NOMO-1 treated with DMSO at 0.1 percent for 48 hours (cell line): ENCODE results near the gene PPP1CA.

Experiments used
- DNase-seq: peaks from one replicate; lab custom pipeline; 2025; ENCODE audit not compliant: unreplicated experiment; lab: John Stamatoyannopoulos, UW

PPP1CA gene

DNA sequence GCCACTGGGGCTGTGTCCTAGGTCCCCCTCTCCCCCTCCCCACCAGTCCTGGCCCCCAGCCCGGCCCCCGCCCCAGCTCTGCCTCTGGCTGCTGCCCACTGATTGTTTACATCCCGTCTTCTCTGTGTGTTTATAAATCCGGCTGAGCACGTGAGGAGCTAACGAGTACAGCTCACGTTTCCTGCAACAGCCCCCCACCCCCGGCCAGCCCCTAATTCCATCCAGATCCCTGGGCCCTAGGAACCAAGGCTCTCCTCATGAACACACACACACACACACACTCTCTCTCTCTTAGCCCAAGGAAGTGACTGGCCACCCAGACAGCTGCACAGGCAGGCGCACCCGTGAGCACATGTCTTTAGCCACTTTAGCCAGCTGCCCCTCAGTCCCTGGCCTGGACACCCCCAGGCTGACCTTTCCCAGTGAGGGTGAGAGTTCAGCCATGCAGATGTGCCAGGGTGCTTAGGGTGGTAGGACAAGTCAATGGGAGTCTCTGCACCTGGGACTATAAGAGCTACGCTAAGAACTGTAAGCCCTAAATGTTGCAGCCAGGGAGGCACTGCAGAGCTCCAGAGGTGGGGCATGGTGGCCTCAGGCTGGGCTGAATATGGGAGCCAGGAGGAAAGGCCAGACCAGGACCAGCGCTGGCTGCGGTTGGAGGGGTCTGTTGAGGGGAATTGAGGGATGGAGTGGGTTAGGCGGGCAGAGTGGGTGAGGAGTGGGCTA is 31.1 kb downstream of the PPP1CA start:
- DNase-seq = no peak

DNA sequence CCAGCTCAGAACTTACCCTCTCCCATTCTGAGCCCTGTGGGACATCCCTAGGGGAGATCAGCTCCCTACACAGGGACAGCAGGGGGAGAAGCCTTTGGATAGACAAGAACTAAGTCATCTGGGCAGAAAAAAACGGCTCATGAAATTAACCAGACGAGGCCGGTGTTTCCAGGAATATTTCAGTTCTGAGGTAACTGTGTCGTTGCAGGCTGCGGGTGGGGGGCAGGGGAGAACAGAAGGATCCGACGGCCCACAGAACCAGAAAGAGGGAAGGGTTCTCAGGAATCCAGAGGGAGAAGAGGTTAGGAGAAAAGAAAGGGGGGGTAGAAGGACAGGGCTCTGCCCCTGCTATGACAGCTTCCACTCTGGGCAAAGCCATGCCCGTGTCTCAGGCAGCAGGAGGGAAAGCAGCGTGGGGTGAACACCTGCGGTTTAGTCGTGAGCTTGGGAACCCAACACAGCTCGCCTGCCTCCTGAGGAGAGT is 31.8 kb downstream of the PPP1CA start:
- no peak for DNase-seq

GRCh38 chr11:67369275-67369674 is 32.4 kb downstream of the PPP1CA start:
- DNase-seq = no peak

GRCh38 chr11:67368621-67369020 is 33.0 kb downstream of the PPP1CA start:
- no peak for DNase-seq

GRCh38 chr11:67367761-67368227 is 33.9 kb downstream of the PPP1CA start:
- no peak for DNase-seq

DNA sequence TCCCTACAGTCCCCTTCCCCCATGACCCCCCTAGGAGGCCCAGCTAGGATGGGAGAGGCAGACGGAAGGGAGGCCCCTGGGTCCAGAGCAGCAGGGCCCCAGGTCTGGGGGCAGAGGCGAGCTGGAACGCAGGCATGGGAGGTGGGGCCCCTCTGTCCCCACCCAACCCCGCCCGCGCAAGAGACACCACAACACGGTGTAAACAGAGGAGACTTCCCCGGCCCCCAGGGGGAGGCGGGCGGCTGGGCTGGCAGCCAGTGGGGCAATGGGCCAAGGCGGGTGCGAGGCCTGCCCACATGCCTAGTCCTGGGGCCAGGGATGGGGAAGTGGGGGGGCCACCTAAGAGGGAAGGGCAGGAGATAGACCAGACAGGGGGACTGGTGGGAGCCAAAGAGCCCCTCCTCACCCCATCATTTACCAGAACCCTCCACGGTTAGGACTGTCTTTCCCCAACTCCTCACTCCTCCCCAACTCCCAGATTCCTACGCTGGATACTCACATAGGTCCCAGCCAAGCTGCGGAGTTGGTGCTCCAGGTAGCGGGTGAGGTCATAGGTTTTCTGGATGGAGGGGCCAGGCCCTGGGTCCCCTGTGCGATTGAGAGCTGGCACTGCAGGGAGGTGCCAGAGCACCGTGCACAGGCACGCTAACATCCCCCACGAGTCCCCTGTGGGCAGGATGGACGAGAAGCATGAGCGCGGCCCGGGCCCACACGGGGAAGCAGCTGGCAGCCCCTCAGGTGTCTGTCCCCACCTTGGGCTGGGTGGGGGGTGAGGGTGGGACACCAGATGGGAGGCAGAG is 34.5 kb downstream of the PPP1CA start:
- no peak for DNase-seq

DNA sequence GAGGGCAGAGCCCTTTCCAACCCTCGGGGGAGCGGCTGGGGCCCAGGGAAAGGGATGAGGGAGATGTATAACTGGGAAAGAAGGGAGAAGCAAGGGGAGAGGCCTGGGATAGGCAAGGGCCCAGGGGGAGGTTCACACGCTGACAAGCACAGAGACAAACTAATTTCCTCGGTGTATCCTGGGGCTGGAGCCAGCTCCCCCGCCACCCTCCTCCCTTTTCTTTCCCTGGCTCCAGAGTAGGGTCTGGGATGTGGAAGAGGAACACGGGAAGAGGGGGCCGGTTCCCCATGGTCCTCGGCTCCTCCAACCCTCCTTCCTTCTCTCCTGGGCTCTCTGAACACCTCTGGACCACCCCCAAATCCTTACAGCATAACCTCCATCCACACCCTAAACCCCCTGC is 35.1 kb downstream of the PPP1CA start:
- no peak for DNase-seq

DNA sequence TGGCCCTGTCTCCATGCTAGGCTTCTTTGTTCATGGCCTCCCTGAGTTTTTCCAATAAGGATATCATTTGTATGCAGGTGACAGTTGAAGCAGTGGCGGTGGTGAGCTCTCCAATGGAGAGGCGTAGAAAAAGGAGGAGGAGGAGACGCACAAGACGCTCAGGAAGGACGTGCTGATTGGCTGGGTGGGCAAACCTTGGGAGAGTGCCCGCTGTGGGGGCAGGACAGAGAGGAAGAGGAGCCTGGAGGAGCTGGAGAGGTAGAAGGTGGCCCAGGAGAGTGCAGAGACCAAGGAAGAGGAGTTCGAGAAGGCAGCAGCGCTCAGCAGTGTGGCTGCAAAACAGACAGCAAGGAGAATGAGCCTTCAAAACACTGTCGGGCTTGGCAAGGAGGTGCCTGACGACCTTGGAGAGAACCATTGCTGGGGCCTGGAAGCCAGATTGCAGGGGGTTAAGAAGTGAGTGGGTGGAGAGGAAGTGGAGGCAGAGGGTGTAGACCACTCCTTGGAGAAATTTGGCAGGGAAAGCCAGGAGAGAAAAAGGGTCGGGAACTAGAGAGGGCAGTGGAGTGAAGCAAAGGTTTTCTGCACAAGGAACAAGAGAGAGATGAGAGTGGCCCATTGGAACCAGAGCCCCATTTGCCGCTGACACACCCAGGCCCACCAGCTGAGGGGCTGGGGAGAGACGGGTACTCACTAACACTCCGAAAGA is 35.8 kb downstream of the PPP1CA start:
- no peak for DNase-seq

DNA sequence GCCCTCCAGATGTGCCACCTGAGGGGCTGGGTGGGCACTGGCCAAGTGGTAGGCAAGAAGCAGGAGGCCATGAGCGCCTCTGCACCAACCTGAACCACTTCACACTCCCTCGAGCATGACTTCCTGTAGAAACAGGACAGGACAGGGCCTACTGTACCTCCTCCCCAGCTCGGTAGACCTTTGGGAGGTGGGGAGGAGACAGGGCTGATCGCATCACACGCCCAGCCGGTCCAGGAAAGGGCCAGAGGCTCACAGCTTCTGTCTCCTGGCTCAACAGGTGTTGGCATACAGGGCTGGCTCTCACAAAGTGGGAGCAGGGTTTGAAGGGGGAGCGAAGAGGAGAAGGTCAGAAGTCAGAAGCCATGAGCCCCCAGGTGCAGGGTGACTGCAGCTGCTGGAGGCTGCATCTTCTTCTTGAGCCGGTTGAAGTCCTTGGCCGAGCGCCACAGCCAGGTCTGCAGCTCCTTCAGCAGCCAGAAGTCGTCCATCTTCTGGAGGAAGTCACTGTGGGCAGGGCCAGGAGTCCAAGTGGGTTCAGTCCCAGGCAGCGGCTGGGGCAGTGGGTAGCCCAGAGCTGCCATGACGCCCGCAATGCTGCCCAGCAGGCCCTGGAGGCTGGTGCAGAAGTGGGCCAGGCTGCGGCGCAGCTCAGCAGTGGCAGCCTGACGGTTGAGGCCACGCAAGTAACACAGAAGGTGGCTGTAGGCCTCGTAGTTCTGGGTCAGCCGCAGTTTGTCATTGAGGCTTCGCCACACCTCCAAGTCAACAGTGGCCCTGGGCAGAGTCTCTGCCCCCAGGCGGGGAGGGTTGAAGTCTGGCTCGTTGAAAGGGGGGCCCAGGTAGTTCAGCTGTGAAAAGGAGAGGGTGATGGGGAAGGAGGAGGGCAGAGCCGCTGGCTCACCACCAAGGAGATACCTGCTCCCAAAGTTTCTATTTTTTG is 36.6 kb downstream of the PPP1CA start:
- DNase-seq = no peak

DNA sequence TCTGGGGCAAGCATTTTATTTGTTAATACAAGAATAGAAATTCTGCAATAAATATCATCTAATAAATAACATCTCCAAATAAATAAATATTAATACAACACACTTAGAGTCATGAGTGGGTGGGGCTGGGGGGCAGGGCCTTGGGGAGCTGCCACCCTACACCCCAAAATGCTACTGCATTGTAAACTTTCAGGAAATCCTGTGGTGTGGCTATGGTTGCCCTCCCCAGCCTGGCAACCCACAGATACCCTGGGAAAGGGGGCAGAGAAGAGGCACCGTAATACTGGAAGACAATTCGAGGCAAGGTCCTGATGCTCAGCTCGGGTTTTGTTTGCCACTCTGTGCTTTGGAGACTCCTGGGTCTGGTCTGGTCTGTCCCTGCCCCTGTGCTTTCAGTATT is 37.5 kb downstream of the PPP1CA start:
- DNase-seq = no peak

- DNase-seq = no peak
Observed at GRCh38 chr11:67357831-67358670, 43.6 kb downstream of the PPP1CA start.

GRCh38 chr11:67356864-67357561 is 44.6 kb downstream of the PPP1CA start:
- peak; percentile 86 for DNase-seq

DNA sequence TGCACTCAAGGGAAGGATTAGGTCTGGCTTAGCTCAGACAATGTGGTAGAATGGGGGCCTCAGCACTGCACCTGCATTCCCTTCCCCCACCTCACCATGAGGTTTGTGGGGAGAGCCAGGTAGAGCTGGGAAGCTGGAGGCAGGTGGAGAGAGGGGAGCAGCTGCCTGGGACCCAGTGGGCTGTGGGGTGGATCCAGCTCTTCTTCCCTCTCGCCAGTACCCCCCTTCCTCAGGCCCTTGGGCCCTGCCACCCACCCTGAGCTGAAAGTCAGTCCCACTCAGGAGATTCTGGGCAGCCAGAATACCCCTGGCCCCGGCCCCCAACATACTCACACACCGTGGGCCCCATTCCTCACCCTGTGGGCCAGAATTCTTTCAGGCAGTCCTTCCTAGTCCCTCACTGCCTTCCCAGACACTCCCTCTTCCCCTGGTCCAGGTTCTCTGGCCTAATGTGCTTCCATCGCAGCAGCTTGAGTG is 45.2 kb downstream of the PPP1CA start:
- DNase-seq = no peak

GRCh38 chr11:67355794-67356386 is 45.8 kb downstream of the PPP1CA start:
- no peak for DNase-seq

DNA sequence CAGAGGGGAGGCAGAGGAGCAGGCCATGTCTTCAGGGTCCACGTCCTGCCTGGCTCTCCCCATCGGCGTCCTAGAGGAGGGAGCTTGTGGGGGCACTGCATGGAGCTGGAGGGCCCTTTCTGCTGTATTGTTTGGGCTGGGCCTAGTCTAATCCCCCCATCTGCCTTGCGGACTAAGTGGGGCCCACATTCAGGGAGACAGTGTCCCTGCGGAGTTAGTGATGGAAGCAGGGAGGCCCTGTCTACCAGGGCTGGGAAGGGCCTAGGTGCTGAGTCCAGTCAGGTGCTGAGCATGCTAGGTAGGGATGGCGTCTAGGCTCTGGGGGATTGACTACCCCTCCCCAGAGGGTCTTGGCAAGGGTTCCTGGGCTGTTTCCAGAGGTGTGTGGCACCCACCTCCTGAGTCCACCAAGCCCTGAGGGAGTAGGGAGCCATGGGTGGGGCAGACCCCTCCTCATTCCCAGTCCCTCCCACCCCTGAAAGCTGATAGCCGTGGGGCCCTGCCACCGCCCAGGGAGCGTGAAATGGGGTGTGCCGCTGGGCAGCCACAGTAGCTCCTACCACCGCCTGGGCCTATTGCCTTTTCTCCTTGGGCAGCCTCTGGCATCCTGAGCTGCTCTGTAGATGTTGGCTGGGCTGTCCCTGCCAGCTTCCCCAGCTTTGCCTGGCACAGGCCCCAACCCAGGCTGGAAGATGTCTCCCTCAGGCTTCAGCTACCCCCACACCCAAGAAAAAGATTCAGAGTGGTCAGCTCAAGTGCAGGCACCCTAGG is 46.5 kb downstream of the PPP1CA start:
- no peak for DNase-seq

DNA sequence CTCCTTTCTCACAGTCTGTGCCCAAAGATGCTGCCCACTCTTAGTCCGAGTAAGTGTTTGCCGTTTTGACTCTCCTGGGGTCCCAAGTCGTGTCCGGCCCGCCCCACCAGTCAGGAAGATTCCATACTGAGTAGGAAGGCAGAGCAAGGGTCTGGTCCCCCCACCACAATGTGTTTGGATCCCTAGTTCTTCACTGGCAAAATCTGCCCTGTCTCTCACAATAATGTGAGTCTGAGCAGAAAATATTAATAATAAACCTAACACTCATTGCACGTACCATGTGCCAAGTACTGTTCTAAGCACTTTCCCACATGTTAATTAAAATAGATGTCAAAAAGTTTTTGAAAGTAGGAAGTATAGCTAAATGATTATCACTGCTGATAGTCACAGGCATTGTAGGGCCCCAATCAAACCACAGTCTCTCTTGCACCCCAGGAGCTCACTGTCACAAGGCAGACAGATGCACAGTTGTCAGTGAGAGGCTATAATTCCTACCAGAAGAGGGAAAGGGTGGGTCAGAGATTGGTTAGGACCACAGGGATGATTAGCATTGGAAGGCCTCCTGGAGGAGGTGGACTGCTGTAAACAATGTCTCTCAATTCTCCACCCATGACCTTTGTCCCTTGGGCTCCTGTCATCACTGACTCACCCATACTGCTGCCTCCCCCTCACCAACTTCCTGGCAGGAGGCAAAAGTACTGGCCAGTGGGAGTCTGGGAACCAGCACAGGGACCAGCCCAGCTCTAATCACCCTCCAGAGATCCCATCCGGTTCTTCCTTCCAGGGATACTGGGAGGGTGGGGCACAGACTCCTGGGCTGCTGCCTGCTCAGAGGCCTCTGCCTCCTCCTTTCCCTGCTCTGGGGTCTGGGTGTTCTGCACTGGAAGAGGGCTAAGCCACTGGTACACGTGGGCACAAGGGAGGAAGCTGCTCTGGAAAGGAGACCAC is 47.3 kb downstream of the PPP1CA start:
- peak; percentile 36 for DNase-seq
